ENCODE data around the gene KIAA1217.

DNA sequence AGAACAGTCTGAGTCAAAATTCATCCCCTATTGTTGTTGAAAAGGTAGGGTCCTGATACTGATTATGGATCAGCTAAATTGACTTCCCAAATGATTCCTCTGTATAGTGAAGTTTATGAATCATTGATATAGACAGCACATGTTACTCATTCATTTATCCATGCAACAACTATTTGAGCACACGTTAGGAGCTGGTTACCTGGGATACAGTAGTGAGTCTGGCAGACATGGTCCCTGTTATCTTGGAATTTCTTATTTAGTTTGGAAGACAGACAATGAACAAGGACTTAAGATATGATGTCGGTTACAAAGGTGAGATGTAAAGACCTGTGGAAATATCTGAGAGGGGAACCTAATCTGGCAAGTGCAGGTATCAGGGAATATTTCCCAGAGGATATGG lies 28.0 kb upstream of the KIAA1217 start:
- TF ChIP-seq CBX5 (IDR thresholded peaks at IDR 0.05; ENCODE audit: low read depth, low read length) (no peak), POLR2AphosphoS5 (IDR thresholded peaks at IDR 0.05; ENCODE audit: low read depth, low read length) (no peak)
- TF ChIP-seq, protein P1, sequence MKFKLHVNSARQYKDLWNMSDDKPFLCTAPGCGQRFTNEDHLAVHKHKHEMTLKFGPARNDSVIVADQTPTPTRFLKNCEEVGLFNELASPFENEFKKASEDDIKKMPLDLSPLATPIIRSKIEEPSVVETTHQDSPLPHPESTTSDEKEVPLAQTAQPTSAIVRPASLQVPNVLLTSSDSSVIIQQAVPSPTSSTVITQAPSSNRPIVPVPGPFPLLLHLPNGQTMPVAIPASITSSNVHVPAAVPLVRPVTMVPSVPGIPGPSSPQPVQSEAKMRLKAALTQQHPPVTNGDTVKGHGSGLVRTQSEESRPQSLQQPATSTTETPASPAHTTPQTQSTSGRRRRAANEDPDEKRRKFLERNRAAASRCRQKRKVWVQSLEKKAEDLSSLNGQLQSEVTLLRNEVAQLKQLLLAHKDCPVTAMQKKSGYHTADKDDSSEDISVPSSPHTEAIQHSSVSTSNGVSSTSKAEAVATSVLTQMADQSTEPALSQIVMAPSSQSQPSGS (IDR thresholded peaks at IDR 0.05; ENCODE audit: low read length): no peak

Data from H1 (cell line).